ENCODE data around the gene PARD3.

Gene PARD3

GRCh38 chr10:34618611-34619010, 196.5 kb downstream of the PARD3 start:
- Mint-ChIP-seq H3K36me3 (ENCODE audit: insufficient read depth) (no peaks in the 10 kb centered on the region), H3K4me1 (ENCODE audit: low read depth in 2 of 2) (no peaks in the 10 kb centered on the region), H3K27ac (no peak overlapping the region), H3K27me3 (peaks cover 15 to 16% of the 10 kb centered on the region in 2 donors), H3K9me3 (no peaks in the 10 kb centered on the region), H3K4me3 (no peak overlapping the region)
- DNase-seq (no peak), ATAC-seq (replicated peaks) (no peak)

- ATAC-seq (replicated peaks) (no peak), DNase-seq (no peak)
- Mint-ChIP-seq H3K36me3 (ENCODE audit: insufficient read depth) (no peaks in the 10 kb centered on the region), H3K9me3 (no peaks in the 10 kb centered on the region), H3K27ac (no peak overlapping the region), H3K27me3 (peaks cover 15 to 25% of the 10 kb centered on the region in 2 donors), H3K4me3 (no peak overlapping the region), H3K4me1 (ENCODE audit: low read depth in 2 of 2) (no peaks in the 10 kb centered on the region)
Observed at GRCh38 chr10:34615770-34616169, 199.3 kb downstream of the PARD3 start.

- H3K4me3 Mint-ChIP-seq = no peak overlapping the region
- H3K27ac Mint-ChIP-seq = no peak overlapping the region
- no peaks in the 10 kb centered on the region for H3K4me1 Mint-ChIP-seq (ENCODE audit: low read depth in 2 of 2)
- DNase-seq = no peak
- H3K27me3 Mint-ChIP-seq = peaks cover 14 to 25% of the 10 kb centered on the region in 2 donors
- no peak for ATAC-seq (replicated peaks)
- no peaks in the 10 kb centered on the region for H3K9me3 Mint-ChIP-seq
- no peaks in the 10 kb centered on the region for H3K36me3 Mint-ChIP-seq (ENCODE audit: insufficient read depth)
Observed at GRCh38 chr10:34613491-34613890, 201.6 kb downstream of the PARD3 start.

- ATAC-seq (replicated peaks) (no peak), DNase-seq (no peak)
- Mint-ChIP-seq H3K4me3 (no peak overlapping the region), H3K4me1 (ENCODE audit: low read depth in 2 of 2) (no peaks in the 10 kb centered on the region), H3K36me3 (ENCODE audit: insufficient read depth) (no peaks in the 10 kb centered on the region), H3K27me3 (peaks cover 14 to 25% of the 10 kb centered on the region in 2 donors), H3K9me3 (no peaks in the 10 kb centered on the region), H3K27ac (no peak overlapping the region)
Observed at GRCh38 chr10:34612938-34613337, 202.2 kb downstream of the PARD3 start.

- no peak for ATAC-seq (replicated peaks)
- Mint-ChIP-seq H3K4me1 (ENCODE audit: low read depth in 2 of 2) (no peaks in the 10 kb centered on the region), H3K36me3 (ENCODE audit: insufficient read depth) (no peaks in the 10 kb centered on the region), H3K9me3 (no peaks in the 10 kb centered on the region), H3K27me3 (peaks cover 14 to 25% of the 10 kb centered on the region in 2 donors), H3K4me3 (no peak overlapping the region), H3K27ac (no peak overlapping the region)
- DNase-seq = no peak
Observed at GRCh38 chr10:34612446-34612845, 202.7 kb downstream of the PARD3 start.

- no peak overlapping the region for H3K27ac Mint-ChIP-seq
- DNase-seq (no peak), ATAC-seq (replicated peaks) (no peak)
- H3K9me3 Mint-ChIP-seq = no peaks in the 10 kb centered on the region
- H3K4me3 Mint-ChIP-seq = no peak overlapping the region
- H3K36me3 Mint-ChIP-seq (ENCODE audit: insufficient read depth) = no peaks in the 10 kb centered on the region
- H3K27me3 Mint-ChIP-seq = peaks cover 5 to 9% of the 10 kb centered on the region in 2 donors
- no peaks in the 10 kb centered on the region for H3K4me1 Mint-ChIP-seq (ENCODE audit: low read depth in 2 of 2)
Observed at GRCh38 chr10:34609287-34609940, 205.7 kb downstream of the PARD3 start.

GRCh38 chr10:34607894-34608293, 207.2 kb downstream of the PARD3 start:
- H3K4me1 Mint-ChIP-seq (ENCODE audit: low read depth in 2 of 2) = no peaks in the 10 kb centered on the region
- H3K9me3 Mint-ChIP-seq = no peaks in the 10 kb centered on the region
- H3K27me3 Mint-ChIP-seq = peaks cover 5 to 9% of the 10 kb centered on the region in 2 donors
- no peak for DNase-seq
- no peak overlapping the region for H3K27ac Mint-ChIP-seq
- H3K36me3 Mint-ChIP-seq (ENCODE audit: insufficient read depth) = no peaks in the 10 kb centered on the region
- no peak overlapping the region for H3K4me3 Mint-ChIP-seq
- ATAC-seq (replicated peaks) = no peak

- H3K9me3 Mint-ChIP-seq = no peaks in the 10 kb centered on the region
- DNase-seq (no peak), ATAC-seq (replicated peaks) (no peak)
- H3K4me1 Mint-ChIP-seq (ENCODE audit: low read depth in 2 of 2) = no peaks in the 10 kb centered on the region
- no peak overlapping the region for H3K27ac Mint-ChIP-seq
- peaks cover 5 to 9% of the 10 kb centered on the region in 2 donors for H3K27me3 Mint-ChIP-seq
- no peak overlapping the region for H3K4me3 Mint-ChIP-seq
- no peaks in the 10 kb centered on the region for H3K36me3 Mint-ChIP-seq (ENCODE audit: insufficient read depth)
Observed at GRCh38 chr10:34606890-34607289, 208.2 kb downstream of the PARD3 start.

- no peak for ATAC-seq (replicated peaks)
- Mint-ChIP-seq H3K4me3 (no peak overlapping the region), H3K27me3 (no peaks in the 10 kb centered on the region), H3K4me1 (ENCODE audit: low read depth in 2 of 2) (no peaks in the 10 kb centered on the region), H3K36me3 (ENCODE audit: insufficient read depth) (no peaks in the 10 kb centered on the region), H3K27ac (no peak overlapping the region), H3K9me3 (no peaks in the 10 kb centered on the region)
- no peak for DNase-seq
Observed at GRCh38 chr10:34602478-34602877, 212.6 kb downstream of the PARD3 start.

- no peaks in the 10 kb centered on the region for H3K9me3 Mint-ChIP-seq
- no peaks in the 10 kb centered on the region for H3K27me3 Mint-ChIP-seq
- ATAC-seq (replicated peaks) (no peak), DNase-seq (no peak)
- no peak overlapping the region for H3K4me3 Mint-ChIP-seq
- H3K4me1 Mint-ChIP-seq (ENCODE audit: low read depth in 2 of 2) = no peaks in the 10 kb centered on the region
- H3K36me3 Mint-ChIP-seq (ENCODE audit: insufficient read depth) = no peaks in the 10 kb centered on the region
- H3K27ac Mint-ChIP-seq = no peak overlapping the region
Observed at GRCh38 chr10:34601691-34602090, 213.4 kb downstream of the PARD3 start.

- no peak for DNase-seq
- Mint-ChIP-seq H3K4me3 (no peak overlapping the region), H3K27me3 (no peaks in the 10 kb centered on the region), H3K9me3 (no peaks in the 10 kb centered on the region), H3K27ac (no peak overlapping the region), H3K36me3 (ENCODE audit: insufficient read depth) (no peaks in the 10 kb centered on the region), H3K4me1 (ENCODE audit: low read depth in 2 of 2) (no peaks in the 10 kb centered on the region)
- ATAC-seq (replicated peaks) = no peak
Observed at GRCh38 chr10:34599026-34599795, 215.9 kb downstream of the PARD3 start.

GRCh38 chr10:34596351-34596750, 218.7 kb downstream of the PARD3 start:
- Mint-ChIP-seq H3K36me3 (ENCODE audit: insufficient read depth) (no peaks in the 10 kb centered on the region), H3K4me1 (ENCODE audit: low read depth in 2 of 2) (no peaks in the 10 kb centered on the region), H3K9me3 (no peaks in the 10 kb centered on the region), H3K4me3 (no peak overlapping the region), H3K27me3 (peaks cover 0 to 13% of the 10 kb centered on the region in 2 donors), H3K27ac (no peak overlapping the region)
- ATAC-seq (replicated peaks) (no peak), DNase-seq (no peak)

- ATAC-seq (replicated peaks) (no peak), DNase-seq (no peak)
- H3K27me3 Mint-ChIP-seq = peaks cover 0 to 19% of the 10 kb centered on the region in 2 donors
- no peak overlapping the region for H3K4me3 Mint-ChIP-seq
- H3K27ac Mint-ChIP-seq = no peak overlapping the region
- no peaks in the 10 kb centered on the region for H3K4me1 Mint-ChIP-seq (ENCODE audit: low read depth in 2 of 2)
- H3K36me3 Mint-ChIP-seq (ENCODE audit: insufficient read depth) = no peaks in the 10 kb centered on the region
- H3K9me3 Mint-ChIP-seq = peaks cover 0 to 2% of the 10 kb centered on the region in 2 donors
Observed at GRCh38 chr10:34593930-34594329, 221.2 kb downstream of the PARD3 start.

- peaks cover 0 to 2% of the 10 kb centered on the region in 2 donors for H3K9me3 Mint-ChIP-seq
- H3K27ac Mint-ChIP-seq = no peak overlapping the region
- H3K4me3 Mint-ChIP-seq = no peak overlapping the region
- no peaks in the 10 kb centered on the region for H3K4me1 Mint-ChIP-seq (ENCODE audit: low read depth in 2 of 2)
- DNase-seq (no peak), ATAC-seq (replicated peaks) (no peak)
- peaks cover 0 to 19% of the 10 kb centered on the region in 2 donors for H3K27me3 Mint-ChIP-seq
- no peaks in the 10 kb centered on the region for H3K36me3 Mint-ChIP-seq (ENCODE audit: insufficient read depth)
Observed at GRCh38 chr10:34593374-34593890, 221.7 kb downstream of the PARD3 start.

Measured in effector memory CD8-positive, alpha-beta T cell (primary cell).